GM21360 (cell line): ENCODE data around the gene USP35.
"Not testable (repeated sequence)": the region's sequence is repeated elsewhere in the genome, so short reads cannot be mapped to it uniquely, and the experiment has no call there.

ENCODE experiments used
- ATAC-seq: cut with Tn5 transposase; IDR thresholded peaks from one replicate; pipeline ENCODE4 v1.9.1; 2021; ENCODE audit warnings: mild to moderate bottlenecking, moderate library complexity; ENCODE audit not compliant: unreplicated experiment

Gene USP35

GRCh38 chr11:78170413-78170812 is 18.3 kb upstream of the USP35 start:
- ATAC-seq, result no peak

GRCh38 chr11:78170874-78171549 is 17.7 kb upstream of the USP35 start:
- ATAC-seq, result no peak

DNA sequence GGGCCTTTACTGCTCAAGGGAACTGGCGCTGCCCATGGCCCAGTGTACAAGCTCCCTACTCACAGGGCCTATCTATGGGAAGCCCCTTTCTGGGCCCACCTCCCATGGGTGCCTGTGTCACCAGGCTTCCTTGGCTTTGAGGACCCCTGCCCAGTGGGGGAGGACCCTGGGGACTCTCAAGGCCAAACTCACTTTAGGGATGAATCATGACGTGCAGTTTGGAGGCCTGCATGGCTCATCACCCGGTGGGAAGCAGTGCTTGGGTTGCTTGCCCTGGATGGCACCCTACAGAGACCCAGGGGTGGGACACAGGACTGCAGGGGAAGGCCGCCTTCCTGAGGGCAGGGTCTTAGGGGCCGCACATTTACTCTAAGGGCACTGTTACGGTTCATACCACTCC is 16.8 kb upstream of the USP35 start:
- no peak for ATAC-seq

GRCh38 chr11:78175862-78176261 is 12.9 kb upstream of the USP35 start:
- not testable (repeated sequence) for ATAC-seq

DNA sequence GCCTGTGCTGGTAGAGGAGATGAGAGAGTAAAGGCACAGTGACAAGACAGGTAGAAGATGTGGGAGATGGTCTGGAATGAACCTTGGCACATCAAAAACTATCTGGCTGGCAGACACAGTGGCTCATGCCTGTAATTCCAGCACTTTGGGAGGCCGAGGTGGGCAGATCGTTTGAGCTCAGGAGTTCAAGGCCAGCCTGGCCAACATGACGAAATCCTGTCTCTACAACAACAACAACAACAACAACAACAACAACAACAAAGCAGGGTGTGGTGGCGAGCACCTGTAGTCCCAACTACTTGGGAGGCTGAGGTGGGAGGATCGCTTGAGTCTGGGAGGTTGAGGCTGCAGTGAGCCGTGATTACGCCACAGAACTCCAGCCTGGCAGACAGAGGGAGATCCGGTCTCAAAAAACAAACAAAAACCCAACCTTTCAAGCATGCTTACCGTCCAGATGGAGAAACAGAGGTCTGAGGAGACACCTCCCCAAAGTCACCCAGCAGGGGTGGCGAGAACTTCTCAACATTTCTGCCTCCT is 12.0 kb upstream of the USP35 start:
- ATAC-seq, result no peak

DNA sequence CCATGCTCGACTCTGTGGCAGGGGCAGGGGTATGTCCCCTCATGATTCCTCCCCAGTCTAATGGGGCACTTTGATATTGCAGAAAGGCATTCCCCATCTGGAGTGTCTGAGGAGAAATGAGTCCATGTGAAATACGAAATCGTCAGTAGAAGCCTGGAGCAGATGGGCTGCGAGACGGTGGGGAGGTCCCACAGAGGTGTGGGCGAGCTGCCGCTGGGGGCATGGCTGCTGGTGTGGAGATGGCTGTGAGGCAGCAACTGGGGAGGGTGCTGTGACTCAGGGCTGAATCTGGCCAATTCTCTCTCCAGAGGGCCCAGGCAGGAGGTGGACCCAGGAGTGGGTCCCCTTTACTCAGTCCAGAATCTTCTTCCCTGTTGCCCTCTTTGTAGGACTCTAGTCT is 11.5 kb upstream of the USP35 start:
- ATAC-seq, result no peak

DNA sequence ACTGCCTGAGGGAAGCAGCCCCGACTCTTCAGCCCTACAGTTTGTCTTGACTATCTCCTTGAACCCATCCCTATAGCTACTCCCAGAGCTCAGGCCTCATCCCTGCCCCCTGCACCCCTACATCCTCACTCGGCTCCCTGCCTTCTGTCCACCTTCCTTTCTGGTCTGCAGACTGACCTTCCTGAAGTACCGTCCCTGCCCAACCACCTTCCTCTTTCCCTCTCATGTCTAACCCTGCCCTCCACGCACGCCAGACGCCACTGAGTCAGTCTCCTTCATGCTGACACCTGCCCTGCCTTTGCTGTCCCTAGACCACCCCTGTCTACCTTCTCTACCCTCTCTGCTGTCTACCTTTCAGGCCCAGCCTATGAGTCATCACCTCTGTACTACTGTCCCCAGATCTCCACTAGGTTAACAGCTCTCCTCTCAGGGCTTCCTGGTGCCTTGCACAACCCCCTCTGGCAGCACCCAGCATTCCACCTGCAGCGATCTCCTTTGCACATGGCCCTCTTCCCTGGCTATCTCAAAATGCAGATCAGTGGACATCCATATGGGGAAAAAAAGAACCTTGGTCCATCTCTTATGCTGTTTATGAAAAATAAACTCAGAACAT is 9.2 kb upstream of the USP35 start:
- ATAC-seq, result no peak

DNA sequence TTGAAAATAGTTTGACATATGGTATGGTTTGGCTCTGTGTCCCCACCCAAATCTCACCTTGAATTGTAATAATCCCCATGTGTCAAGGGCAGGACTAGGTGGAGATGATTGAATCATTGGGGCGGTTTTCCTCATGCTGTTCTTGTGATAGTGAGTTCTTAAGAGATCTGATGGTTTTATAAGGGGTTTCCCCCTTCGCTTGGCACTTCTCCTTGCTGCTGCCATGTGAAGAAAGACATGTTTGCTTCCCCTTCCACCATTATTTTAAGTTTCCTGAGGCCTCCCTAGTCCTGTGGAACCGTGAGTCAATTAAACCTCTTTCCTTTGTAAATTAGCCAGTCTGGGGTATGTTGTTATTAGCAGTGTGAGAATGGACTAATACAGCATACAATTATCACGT is 8.0 kb upstream of the USP35 start:
- ATAC-seq, result no peak

DNA sequence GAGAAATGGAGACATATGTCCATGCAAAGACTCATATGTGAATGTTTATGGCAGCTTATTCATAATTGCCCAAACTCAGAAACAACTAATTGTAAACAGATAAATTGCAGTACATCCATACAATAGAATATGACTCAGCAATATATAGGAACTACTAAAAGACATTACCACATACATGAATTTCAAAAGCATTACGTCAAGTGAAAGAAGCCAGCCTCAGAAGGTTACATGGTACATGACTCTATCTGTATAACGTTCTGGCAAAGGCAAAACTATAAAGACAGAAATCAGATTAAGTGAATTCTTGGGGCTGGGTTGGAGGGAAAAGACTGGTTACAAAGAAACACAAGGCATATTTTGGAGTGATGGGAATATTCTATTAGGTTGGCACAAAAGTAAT is 7.5 kb upstream of the USP35 start:
- no peak for ATAC-seq

GRCh38 chr11:78187366-78188285 is 1.1 kb upstream of the USP35 start:
- ATAC-seq, result peak; percentile 31

DNA sequence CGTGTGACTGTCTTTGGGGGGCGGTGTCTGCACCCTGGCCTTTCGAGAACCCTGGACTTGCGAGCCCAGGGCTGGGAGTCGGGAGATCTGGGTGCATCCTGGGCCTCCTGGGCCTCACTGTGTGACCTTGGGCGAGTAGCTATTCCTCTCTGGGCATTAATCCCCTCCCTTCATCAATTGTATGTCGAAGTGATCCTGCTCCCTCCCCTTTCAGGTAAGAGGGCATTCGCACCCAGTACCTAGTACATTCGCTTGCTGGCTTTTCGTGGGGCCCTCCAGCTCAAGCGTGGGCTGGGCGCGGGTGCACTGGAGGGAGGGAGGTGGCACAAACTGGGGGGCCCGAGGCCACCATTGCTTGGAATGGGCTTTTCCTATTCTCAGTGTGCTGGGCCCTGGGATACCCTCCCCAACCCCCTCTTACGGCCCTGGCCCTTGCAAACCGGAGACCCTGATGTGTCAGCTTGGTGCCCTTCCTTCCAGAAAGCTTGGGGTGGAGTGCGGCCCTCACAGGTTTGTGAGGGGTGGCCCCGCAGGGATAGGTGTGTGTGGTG is 530 bp downstream of the USP35 start:
- no peak for ATAC-seq

DNA sequence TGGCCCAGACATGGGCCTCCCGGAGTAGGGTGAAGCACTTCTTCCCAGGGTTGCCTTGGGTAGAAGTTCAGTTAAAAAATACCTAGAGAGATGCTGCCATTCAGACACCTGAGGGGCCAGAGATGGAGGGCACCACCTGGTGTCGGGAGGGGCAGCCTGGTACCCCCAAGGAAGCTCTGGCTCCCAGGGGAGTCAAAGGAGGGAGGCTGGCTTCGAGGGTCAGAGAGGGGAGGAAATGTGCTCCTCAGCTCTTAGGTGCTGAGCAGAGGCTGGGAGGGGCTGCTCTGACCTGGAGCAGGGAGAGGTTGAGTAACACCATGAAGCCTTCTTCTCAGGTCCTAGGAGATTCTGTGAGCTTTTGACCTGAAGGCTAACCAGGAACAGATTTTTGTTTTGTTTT is 1.1 kb downstream of the USP35 start:
- ATAC-seq, result no peak

- no peak for ATAC-seq
Measured at GRCh38 chr11:78190374-78190773, 1.7 kb downstream of the USP35 start.

GRCh38 chr11:78190871-78191538 is 2.3 kb downstream of the USP35 start:
- no peak for ATAC-seq

- no peak for ATAC-seq
Measured at GRCh38 chr11:78192223-78192719, 3.6 kb downstream of the USP35 start.

- no peak for ATAC-seq
Measured at GRCh38 chr11:78192911-78193351, 4.2 kb downstream of the USP35 start.

GRCh38 chr11:78193806-78194205 is 5.1 kb downstream of the USP35 start:
- ATAC-seq, result no peak

GRCh38 chr11:78194490-78194889 is 5.8 kb downstream of the USP35 start:
- ATAC-seq, result no peak

- ATAC-seq, result no peak
Measured at GRCh38 chr11:78195917-78196560, 7.3 kb downstream of the USP35 start.

GRCh38 chr11:78196661-78197091 is 8.0 kb downstream of the USP35 start:
- ATAC-seq, result no peak
